ENCODE data around the gene HAGH. TPM values are rescaled to one million over a fixed set of nuclear protein-coding genes. Genes with fewer than 3 reads are reported as not detected.

Gene HAGH
- total and polyA plus RNA-seq, 9 of the 15 experiments (the other 6 are each of a cell fraction or from before 2014, with no cell fraction given): 0.46 to 35.1 (median 16.8) TPM

GRCh38 chr16:1828645-1829410 is 2.2 kb upstream of the HAGH start:
- Histone ChIP-seq H3K9ac (ENCODE audit: insufficient read depth in 1 of 2, low read depth in 2 of 2, low read length in 2 of 2) (peak overlapping the region in 1 of 2 experiments; percentile 5; a peak in 2 of 4 replicates), H3K79me2 (ENCODE audit: control insufficient read depth, insufficient read depth, low read length) (peaks cover 21% of the 10 kb centered on the region), H3K27me3 (ENCODE audit: control insufficient read depth in 2 of 2, insufficient read depth in 2 of 2, low read length in 2 of 2) (no peaks in the 10 kb centered on the region), H3K36me3 (ENCODE audit: control insufficient read depth, insufficient read depth, low read length) (peaks cover 13% of the 10 kb centered on the region; the same call in 2 of the 3 replicates), H2AFZ (ENCODE audit: low read depth, low read length) (no peak overlapping the region), H3K9me1 (ENCODE audit: control insufficient read depth, insufficient read depth, low read length) (no peaks in the 10 kb centered on the region), H3K4me3 (peak overlapping the region; percentile 3; the same call in 1 of the 2 replicates), H4K20me1 (replicated peaks; ENCODE audit: control insufficient read depth, insufficient read depth, low read length) (peaks cover 9% of the 10 kb centered on the region), H3K27ac (ENCODE audit: extremely low read depth, low read depth, low read length) (0 out of 3 replicates have a peak overlapping the region, but pooled peaks have one; percentile 18), H3K9me3 (replicated peaks; ENCODE audit: control insufficient read depth, insufficient read depth, low read depth, low read length) (no peaks in the 10 kb centered on the region), H3K4me2 (ENCODE audit: insufficient read depth, low read length) (peak overlapping the region; percentile 71), H3K4me1 (replicated peaks in 1 of 2; ENCODE audit: control insufficient read depth in 2 of 2, insufficient read depth in 2 of 2, low read length in 2 of 2) (peaks cover 29 to 46% of the 10 kb centered on the region in 2 experiments)
- ATAC-seq: no peak
- ChIA-PET POLR2A (interaction anchor here (0.6 kb wide), 2 partner anchors 10 to 103 kb away, joined by 3 read pairs; no protein-coding TSS in a partner anchor), CTCF (ENCODE audit: low intra/inter-chr PET ratio) (no interaction called here)
- WGBS (ENCODE audit: insufficient coverage, low coverage, missing lambda C conversion rate): 20% methylated on average over 11 of the region's 11 CpGs
- FAIRE-seq: peak; percentile 85
- BruUV-seq (replicated peaks): no TSS peak
- intact Hi-C loops (cut with micrococcal nuclease) (no loop called here), in situ Hi-C loops (cut with MboI) (no loop called here)
- DNase-seq (ENCODE audit: extremely low read depth in 1 of 4, low spot score in 3 of 4): peak in 1 of 4 experiments; percentile 62
- TF ChIP-seq TCF3 (CRISPR knock-in tag; IDR thresholded peaks at IDR 0.05) (peak; percentile 25; the same call in 1 of the 2 replicates), TCF15 (CRISPR knock-in tag; IDR thresholded peaks at IDR 0.05) (no peak), GMEB1 (CRISPR knock-in tag; IDR thresholded peaks at IDR 0.05) (no peak), NFIC (IDR thresholded peaks at IDR 0.05) (peak; percentile 62), RCOR1 (IDR thresholded peaks at IDR 0.05; ENCODE audit: borderline replicate concordance in 1 of 2, low read depth in 2 of 2, low read length in 2 of 2) (peak in 1 of 2 experiments; percentile 50; a peak in 1 of 4 replicates), NR2C1 (IDR thresholded peaks at IDR 0.05) (peak; percentile 66; the same call in 1 of the 2 replicates), NR2C1 (tag; IDR thresholded peaks at IDR 0.05) (peak; percentile 76), EP300 (IDR thresholded peaks at IDR 0.05; ENCODE audit: low read length) (0 out of 2 replicates have a peak, but pooled peaks have one; percentile 18), MAFG (tag; conservative IDR thresholded peaks at IDR 0.05) (no peak), ZNF780A (CRISPR knock-in tag; IDR thresholded peaks at IDR 0.05) (no peak), TOE1 (IDR thresholded peaks at IDR 0.05; ENCODE audit: borderline replicate concordance) (no peak), TOE1 (CRISPR knock-in tag; IDR thresholded peaks at IDR 0.05; ENCODE audit: borderline replicate concordance, low read depth) (no peak), CBFA2T3 (IDR thresholded peaks at IDR 0.05) (peak; percentile 33; the same call in 1 of the 2 replicates), LARP7 (IDR thresholded peaks at IDR 0.05) (no peak), NR2C2 (CRISPR knock-in tag; IDR thresholded peaks at IDR 0.05) (no peak), NR2C2 (tag; IDR thresholded peaks at IDR 0.05) (peak; percentile 66; the same call in 1 of the 2 replicates), MNT (conservative IDR thresholded peaks at IDR 0.05) (0 out of 4 replicates have a peak, but pooled peaks of 1 of the 2 experiments have one; percentile 28)
- TF ChIP-seq, protein P1, sequence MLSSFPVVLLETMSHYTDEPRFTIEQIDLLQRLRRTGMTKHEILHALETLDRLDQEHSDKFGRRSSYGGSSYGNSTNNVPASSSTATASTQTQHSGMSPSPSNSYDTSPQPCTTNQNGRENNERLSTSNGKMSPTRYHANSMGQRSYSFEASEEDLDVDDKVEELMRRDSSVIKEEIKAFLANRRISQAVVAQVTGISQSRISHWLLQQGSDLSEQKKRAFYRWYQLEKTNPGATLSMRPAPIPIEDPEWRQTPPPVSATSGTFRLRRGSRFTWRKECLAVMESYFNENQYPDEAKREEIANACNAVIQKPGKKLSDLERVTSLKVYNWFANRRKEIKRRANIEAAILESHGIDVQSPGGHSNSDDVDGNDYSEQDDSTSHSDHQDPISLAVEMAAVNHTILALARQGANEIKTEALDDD (IDR thresholded peaks at IDR 0.05): 0 out of 2 replicates have a peak, but pooled peaks have one; percentile 25

Data from K562 (cell line).